GM03348 (cell line): ENCODE measurements around the gene CST2.
"Not testable (repeated sequence)": the region's sequence is repeated elsewhere in the genome, so short reads cannot be mapped to it uniquely, and the experiment has no call there.

Experiments
- DNase-seq: peaks from one replicate; pipeline ENCODE4 v3.0.0; 2012; ENCODE audit warnings: low spot score

The CST2 gene

DNA sequence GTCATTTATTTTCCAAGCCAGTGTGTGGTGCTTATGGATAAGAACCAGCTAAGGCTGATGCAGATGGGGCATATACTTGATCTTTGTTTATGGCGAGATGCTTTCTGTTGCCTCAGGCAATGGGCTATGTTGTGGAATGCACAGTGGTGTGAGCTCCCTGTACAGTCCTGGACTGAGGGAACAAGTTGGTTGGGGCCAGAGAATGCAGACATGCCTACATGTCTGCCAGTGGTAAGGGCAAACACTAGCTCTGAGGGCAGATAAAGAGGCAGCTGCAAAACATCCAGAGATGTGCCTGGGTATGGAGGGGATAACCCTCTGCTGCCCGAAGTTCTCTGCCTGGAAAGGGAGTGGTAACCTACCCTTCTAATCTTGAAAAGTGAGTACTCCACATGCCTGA is 16.2 kb downstream of the CST2 start:
- not testable (repeated sequence) for DNase-seq

DNA sequence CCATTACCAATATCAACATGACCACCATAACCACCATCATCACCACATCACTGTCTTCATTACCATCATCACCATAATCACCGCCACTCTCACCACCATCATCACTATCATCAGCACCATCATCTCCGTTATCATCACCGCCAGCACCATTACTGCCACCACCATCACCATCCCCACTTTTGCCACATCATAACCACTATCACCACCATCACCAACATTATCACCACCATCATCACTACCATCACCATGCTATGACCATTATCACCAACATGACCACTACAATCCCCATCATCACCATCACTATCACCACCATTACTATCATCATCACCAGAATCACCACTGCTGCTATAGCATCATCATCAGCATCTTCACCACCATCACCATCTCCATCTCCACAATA is 25.7 kb downstream of the CST2 start:
- no peak for DNase-seq

DNA sequence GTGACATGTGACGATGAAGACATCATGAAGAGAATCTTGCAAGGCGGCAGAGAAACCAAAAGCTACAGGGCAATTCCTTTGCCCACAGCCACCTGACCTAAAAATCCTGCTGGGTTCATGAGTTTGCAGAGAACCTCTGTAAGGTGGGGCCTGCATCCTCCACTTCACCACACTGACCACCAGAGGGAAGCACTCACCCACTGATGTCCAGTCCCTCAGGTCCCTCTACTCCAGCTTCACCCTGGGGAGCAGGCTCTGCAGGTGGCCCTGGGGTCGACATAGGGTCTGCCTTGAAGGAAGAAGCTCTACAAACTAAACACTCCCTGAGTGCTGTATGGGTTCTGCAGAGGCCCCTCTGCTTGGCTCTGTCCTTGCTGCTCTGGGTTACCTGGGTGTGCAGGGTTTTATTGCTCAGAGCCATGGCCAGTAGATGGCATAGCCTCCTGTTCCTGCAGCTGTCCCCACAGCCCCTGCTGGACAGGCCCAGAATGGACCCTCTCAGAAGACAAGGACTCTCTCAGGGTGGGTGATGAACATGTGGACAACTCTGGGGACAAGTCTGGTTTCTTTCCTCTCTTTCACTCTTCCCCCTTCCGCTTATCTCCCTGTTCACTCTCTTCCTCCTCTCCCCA is 27.2 kb downstream of the CST2 start:
- peak; percentile 16 for DNase-seq

DNA sequence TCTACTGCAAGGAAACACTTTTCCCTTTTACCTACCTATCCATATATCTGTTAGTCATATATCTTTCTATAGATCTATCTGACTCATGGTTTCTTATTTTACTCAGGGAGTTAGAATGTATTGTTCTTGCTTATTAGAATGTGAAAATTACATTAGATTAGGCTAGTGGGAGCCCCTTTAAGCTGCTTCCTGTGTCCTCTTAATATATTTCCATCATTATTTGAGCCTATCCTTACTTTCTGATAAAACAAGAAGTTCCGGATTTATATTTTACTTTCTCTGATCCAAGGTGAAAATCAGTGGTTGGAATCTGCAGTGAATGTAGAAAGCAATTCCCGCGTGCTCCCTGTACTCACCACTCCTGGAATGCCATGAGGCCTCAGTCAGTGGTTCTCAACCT is 31.0 kb downstream of the CST2 start:
- DNase-seq: no peak

DNA sequence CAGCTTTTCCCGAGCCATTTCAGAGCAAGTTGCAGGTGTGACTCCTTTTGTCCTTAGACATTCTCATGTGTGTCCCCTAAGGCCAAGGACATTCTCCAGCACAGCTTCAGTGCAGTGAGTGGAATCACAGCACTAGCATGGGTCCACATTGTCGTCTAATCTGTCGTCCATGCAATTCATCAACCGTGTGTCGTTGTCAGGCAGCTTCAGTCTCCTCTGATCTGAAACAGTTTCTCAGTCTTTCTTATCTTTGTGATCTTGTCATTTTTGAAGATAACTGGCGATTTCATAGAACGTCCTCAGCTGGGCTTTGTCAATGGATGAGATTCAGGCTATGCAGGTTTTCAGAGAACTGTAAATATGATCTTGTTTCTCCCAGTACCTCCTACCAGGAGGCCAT is 31.7 kb downstream of the CST2 start:
- no peak for DNase-seq

DNA sequence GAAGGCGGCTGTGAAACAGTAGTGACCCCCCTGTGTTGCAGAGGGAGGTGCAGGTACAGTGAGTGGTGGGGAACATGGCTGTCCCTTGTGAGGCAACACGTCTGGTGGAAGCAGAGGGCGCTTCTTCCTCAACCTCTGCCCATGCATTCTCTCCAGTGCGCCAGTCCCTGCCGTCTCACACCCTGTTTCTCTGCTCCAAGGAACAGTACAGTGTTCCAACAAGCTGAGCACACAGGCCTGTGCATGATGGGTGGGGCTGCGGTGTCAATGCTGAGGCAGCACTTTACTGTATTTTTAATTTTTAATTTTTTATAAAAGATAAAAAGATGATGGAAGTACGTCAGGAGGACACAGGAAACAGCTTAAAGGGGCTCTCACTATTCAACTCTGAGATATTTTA is 32.5 kb downstream of the CST2 start:
- DNase-seq: no peak

DNA sequence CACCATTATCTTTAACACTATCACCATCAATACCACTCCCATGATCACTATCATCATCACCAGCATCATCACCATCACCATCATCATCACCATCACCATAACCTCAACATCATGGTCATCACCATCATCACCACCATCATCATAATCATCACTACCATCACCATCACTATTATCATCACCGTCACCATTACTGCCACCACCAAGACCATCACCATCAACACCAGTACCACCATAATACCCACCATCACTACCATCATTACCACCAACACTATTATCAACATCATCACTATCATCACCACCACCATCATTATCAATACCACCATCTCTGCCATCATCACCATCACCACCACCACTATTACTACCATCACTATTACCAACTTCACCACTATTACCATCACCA is 43.1 kb downstream of the CST2 start:
- no peak for DNase-seq

DNA sequence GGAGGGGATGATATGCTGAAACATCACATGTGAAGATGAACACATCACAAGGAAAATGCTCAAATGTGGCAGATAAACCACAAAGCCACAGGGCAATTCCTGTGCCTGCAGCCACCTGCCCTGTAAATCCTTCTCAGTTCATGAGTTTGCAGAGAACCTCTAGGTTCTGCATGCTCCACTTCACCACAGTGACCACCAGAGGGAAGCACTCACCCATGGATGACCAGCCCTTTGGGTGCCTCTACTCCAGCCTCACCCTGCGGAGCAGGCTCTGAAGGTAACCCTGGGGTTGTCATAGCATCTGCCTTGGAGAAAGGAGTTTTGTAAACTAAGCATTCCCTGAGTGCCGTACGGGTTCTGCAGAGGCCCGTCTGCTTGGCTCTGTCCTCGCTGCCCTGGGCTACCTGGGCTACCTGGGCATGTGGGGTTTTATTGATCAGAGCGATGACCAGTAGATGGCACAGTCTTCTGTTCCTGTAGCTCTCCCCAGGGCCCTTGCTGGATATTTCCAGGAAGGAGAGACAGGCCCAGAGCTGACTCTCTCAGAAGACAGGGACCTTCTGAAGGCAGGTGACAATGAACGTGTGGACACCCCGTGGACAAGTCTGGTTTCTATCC is 44.1 kb downstream of the CST2 start:
- DNase-seq: peak; percentile 42

DNA sequence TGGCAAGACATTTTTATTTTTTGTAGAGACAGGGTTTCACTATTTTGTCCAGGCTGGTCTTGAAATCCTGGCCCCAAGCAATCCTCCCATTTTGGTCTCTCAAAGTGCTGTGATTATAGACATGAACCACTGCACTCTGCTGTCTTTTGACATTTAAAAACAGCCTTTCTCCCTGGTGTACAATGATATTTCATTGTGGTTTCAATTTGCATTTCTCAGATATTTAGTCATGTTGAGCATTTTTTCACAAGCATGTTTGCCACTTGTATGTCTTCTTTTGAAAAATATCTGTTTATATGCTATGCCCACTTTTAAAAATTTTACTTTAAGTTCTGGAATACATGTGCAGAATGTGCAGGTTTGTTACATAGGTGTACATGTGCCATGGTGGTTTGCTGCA is 47.9 kb downstream of the CST2 start:
- not testable (repeated sequence) for DNase-seq

DNA sequence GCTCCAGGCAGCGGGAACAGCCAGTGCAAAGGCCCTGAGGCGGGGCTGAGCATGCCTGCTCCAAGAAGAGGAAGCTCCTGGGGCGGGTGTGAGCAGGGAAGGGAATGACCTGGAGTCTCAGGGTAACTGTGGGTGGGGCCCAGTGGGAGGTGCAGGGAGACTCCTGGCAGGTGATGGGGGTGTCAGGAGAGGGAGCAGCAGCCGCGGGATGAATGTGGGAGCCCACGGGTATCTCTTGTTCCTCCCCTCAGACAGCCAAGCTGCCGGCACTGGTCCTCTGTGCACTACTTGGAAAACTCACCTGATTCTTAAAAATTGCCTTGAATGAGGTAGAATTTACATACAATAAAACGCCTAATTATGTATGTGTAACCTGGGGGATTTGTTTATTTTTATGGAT is 49.1 kb downstream of the CST2 start:
- DNase-seq: not testable (repeated sequence)

DNA sequence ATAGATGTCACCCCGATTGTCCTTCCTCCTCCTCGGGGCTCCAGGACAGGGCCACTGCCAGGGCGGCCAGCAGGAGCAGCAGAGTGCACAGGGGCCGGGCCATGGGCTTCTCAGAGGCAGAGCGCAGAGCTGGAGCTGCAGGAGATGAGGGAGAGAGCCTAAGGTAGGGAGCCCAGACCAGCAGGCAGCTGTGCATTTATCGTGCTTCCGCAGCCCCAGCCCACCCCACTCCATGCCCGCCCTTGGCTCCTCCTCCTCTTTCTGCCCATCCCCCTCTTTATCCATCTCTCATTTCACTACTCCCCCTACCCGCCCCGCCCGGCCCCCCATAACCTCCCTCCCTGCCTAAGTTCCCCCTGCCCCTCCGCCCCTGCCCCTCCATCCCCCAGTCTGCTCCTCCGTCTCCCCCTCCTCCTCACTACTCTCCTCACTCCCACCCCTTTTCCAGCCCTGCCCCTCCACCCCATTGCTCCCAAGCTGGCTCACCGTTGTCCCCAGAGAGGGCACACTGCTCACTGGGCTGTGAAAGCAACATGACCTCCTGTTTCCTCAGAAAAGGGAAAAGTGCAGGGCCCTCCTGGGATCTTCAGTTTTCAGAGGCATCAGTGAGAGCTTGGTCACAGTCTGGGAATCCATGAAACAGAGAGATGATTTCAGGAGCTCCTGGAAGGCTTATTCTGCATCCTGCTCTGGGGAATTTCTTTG is 50.3 kb downstream of the CST2 start:
- no peak for DNase-seq

DNA sequence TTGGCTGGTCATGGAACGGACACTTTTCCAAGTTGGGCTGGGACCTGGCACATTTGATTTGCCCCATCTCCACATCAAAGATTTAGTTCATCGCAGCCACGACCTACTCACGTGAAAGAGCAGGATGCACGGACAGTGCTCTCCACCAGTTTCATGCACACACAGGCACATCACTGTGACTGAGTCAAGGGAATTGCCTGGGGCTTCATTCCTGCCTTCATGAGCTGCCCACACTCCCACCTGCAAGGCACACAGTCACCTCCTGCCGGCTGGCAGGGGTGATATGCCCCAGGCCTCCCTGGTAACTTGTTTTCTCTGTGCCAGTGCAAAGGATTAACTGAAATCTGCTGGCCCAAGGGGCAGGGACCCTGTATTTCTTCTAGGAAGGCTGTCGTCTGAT is 52.4 kb downstream of the CST2 start:
- no peak for DNase-seq
